Right cardiac atrium (tissue), 5 donors: ENCODE results near the gene SEM1. TPM values are rescaled to one million over a fixed set of nuclear protein-coding genes. Genes with fewer than 3 reads are reported as not detected.

ENCODE experiments used
- ATAC-seq, 2 donors: fragments of 200-7000 bp; cut with Tn5 transposase; one replicate each; pipeline versions ENCODE4 v1.8.0 to v1.9.1; 2020; ENCODE audit warnings: moderate library complexity in 2 of 2, mild to moderate bottlenecking in 1 of 2
- DNase-seq, 3 donors: peaks; one replicate each; pipeline ENCODE4 v3.0.0-alpha.2; 2020
- H3K27ac ChIP-seq: one replicate; pipeline ENCODE4 v1.5.1; 2013; ENCODE audit warnings: mild to moderate bottlenecking, low read length, control low read depth, moderate library complexity
- H3K27me3 ChIP-seq: one replicate; pipeline ENCODE4 v1.6.1; 2013; ENCODE audit not compliant: control insufficient read depth, insufficient read depth
- H3K4me1 ChIP-seq: one replicate; pipeline ENCODE4 v1.6.1; 2013; ENCODE audit warnings: low read length; ENCODE audit not compliant: control insufficient read depth, insufficient read depth
- H3K4me3 ChIP-seq: one replicate; pipeline ENCODE4 v1.5.1; 2013; ENCODE audit warnings: low read length, control low read depth
- H3K9me3 ChIP-seq: one replicate; pipeline ENCODE4 v1.6.1; 2013; ENCODE audit warnings: low read length; ENCODE audit not compliant: control insufficient read depth
- WGBS: extraction: QIAGEN DNeasy Blood & Tissue Kit; methylation state at CpG from one replicate; pipeline ENCODE4 v1.1.7; 2013; 5-methylcytosine and 5-hydroxymethylcytosine counted together
- intact Hi-C, 4 donors: fragments of 100-400 bp; cut with DNase I; formaldehyde crosslinking; loops; one replicate each; pipeline versions ENCODE4 v1.11.0 to v1.14.0; 2022 to 2023
- polyA plus RNA-seq: library from polyadenylated mRNA; stranded (reverse); fragments of 200-250 nt; gene quantifications from one replicate; pipeline ENCODE4 v1.2.3, GENCODE V29; 2013
- total RNA-seq, 4 donors: library from RNA; stranded (reverse); fragmentation: NEBNext Ultra II Directional; extraction: Animal tissue kit (Norgen Biotek cat#: 25700); gene quantifications; one replicate each; pipeline ENCODE4 v1.2.1, GENCODE V29; 2021
- donor health status: healthy with polysubstance abuse.
- donor health status: DM: no; HTN: yes; CAD: no.
- donor health status: DM: no; HTN: no; CAD: no.
- donor health status: DM: no; HTN: yes; CAD: no; lungs with severe emphysema.
- donor health status: DM: yes; HTN: yes; CAD: no.

The SEM1 gene
- total and polyA plus RNA-seq, 5 donors, result 58.3 to 131 (median 64.5) TPM

DNA sequence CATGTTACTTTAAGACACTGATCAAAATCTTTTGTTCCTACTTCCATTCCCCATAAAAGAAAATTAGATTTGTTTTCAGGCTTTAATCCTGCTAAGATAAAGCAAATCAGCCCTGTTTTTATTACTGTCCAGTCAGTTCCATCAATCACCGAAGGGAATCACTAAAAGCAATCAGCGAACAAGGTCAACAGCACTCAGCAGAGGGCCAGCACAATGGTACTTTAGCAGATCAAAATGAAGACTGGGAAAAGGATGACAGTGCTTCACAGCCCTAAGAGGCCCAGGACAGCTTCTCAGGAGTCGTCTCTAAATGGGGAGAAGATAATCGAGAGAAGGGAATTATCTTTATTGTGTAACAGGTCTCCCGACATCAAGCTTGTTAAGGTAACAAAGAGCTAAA is 32.7 kb downstream of the SEM1 start:
- Histone ChIP-seq H3K4me3 (no peak overlapping the region), H3K27me3 (no peaks in the 10 kb centered on the region), H3K4me1 (peaks cover 3% of the 10 kb centered on the region), H3K9me3 (no peaks in the 10 kb centered on the region), H3K27ac (no peak overlapping the region)
- no peak for ATAC-seq
- DNase-seq, result no peak
- intact Hi-C loops, result no loop called here
- 89% methylated on average over 5 of the region's 5 CpGs for WGBS

DNA sequence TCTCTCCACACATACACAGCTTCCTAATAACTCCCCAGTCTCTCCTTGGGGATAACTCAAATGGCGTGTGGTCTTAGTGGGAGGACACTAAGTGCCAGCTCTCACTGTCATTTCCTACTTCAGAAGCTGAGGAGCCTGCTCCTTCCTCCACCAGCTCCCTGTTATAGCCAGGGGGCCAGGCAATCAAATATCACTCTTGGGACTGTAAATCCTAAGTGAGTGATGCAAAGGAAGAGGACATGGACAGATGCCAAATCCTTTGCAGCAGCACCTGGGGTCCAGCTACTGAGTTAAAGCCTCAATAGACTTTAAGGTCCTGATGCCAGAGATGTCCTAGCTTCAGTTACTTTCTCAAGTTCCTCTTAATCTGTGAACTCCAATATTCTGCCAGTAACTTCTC is 34.1 kb downstream of the SEM1 start:
- no peak overlapping the region for H3K27ac ChIP-seq
- no peak overlapping the region for H3K4me3 ChIP-seq
- no peaks in the 10 kb centered on the region for H3K27me3 ChIP-seq
- DNase-seq (no peak), ATAC-seq (no peak)
- H3K4me1 ChIP-seq, result peaks cover 3% of the 10 kb centered on the region
- H3K9me3 ChIP-seq, result no peaks in the 10 kb centered on the region
- intact Hi-C loops, result no loop called here
- WGBS, result 72% methylated on average over 1 of the region's 1 CpG

DNA sequence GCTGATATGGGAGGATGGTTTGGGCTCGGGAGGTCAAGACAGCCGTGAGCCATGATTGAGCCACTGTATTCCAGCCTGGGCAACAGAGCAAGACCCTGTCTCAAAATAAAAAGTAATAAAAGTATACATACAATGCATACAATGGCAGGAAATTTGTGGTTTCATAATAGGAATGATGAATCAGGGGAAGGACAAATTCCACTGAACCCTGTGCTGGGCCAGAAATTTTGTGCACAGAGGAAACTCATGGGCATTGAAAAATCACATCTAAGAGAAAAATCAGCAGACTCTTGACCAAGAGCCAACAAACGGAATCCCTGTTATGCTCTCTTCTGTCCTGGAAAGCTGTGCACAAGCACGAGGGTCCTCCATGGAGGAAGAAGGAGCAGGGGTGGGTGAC is 35.1 kb downstream of the SEM1 start:
- intact Hi-C loops, result no loop called here
- Histone ChIP-seq H3K4me3 (no peak overlapping the region), H3K27me3 (no peaks in the 10 kb centered on the region), H3K27ac (no peak overlapping the region), H3K4me1 (peaks cover 3% of the 10 kb centered on the region), H3K9me3 (no peaks in the 10 kb centered on the region)
- WGBS, result 87% methylated on average over 4 of the region's 4 CpGs
- no peak for DNase-seq
- no peak for ATAC-seq

DNA sequence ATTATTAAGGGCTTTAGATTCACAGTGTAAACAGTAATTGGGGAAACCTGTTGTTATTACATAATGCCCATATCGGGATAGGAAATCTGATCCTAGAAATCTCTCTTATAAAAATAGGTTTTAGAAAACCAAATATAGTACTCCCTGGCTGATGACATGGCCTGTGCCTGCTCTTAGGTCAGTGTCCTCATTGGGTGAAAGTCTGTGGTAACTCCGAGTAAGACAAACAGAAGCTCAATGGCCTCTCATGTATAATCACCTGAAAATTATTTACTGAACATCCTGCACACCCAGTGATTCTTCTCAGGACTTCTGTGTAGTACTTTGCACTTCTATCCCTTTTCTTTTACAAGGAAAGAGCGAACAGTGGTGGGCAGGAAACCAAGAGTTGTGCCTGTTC is 37.8 kb downstream of the SEM1 start:
- DNase-seq (no peak), ATAC-seq (no peak)
- intact Hi-C loops, result no loop called here
- Histone ChIP-seq H3K27ac (no peak overlapping the region), H3K4me1 (peaks cover 3% of the 10 kb centered on the region), H3K9me3 (no peaks in the 10 kb centered on the region), H3K27me3 (no peaks in the 10 kb centered on the region), H3K4me3 (no peak overlapping the region)
- 94% methylated on average over 3 of the region's 3 CpGs for WGBS

DNA sequence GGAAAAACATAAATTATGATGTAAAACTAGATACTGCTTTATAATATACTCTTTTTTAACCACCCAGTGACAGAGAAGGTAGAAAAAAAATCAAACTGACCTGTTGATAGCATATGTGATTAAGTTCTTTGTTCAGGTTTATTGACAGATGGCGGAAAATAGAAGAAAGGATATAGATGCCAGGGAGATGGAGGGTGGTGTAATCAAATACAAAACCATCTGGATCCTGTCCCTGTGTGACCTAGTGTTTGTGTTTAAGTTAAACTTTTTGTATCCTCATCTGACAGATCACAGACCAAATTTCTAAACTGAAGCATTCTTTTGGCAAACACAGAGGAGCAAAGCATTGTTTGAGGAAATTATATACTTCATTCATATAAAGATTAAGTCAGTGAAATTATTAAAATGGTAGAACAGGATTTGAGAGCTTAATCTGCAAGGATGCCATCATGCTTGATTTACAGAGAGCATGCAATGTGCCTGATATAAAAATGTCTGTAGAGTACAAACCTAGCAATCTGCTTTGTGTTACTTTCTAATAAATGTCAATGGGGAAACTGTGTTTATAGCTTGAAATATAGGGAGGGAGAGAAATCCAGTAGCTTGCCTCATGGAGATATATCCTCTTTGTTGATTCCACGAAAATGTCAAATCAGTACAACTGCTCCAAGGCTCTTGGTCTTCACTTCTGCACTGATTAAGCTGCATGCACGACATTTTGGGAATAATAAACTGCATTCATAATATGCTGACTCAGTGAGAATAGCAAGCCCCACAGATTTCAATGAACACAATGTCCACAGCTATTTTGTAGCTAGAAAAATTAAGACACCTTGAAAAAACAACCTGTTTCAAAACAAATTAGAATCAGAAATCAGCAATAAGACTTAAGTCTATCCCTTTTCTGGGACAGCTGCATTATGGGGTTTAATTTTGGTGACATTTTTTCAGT is 39.0 kb downstream of the SEM1 start:
- H3K9me3 ChIP-seq, result no peaks in the 10 kb centered on the region
- 91% methylated on average over 3 of the region's 3 CpGs for WGBS
- no peak overlapping the region for H3K27ac ChIP-seq
- ATAC-seq, result no peak
- H3K4me3 ChIP-seq, result no peak overlapping the region
- no peak for DNase-seq
- no peaks in the 10 kb centered on the region for H3K27me3 ChIP-seq
- peaks cover 3% of the 10 kb centered on the region for H3K4me1 ChIP-seq
- intact Hi-C loops, result no loop called here

DNA sequence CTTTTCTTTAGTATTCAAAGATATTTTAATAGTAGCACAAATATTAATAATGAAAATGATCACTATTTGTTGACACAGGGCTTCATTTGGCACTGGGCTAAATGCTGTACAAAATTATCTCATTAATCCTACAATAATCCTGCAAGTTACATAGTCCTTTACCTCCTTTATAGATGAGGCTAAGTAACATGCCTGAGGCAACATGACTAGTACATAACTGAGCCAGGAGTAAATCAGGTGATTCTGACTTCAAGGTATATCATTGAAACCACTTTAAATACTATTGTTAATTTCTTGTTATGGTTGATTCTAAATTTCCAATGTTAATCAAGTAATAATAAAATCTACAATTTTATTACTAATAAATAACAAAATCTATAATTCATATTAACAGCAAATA is 39.8 kb downstream of the SEM1 start:
- Histone ChIP-seq H3K4me3 (no peak overlapping the region), H3K9me3 (no peaks in the 10 kb centered on the region), H3K27ac (no peak overlapping the region), H3K27me3 (no peaks in the 10 kb centered on the region), H3K4me1 (no peaks in the 10 kb centered on the region)
- DNase-seq (no peak), ATAC-seq (no peak)
- intact Hi-C loops, result no loop called here

DNA sequence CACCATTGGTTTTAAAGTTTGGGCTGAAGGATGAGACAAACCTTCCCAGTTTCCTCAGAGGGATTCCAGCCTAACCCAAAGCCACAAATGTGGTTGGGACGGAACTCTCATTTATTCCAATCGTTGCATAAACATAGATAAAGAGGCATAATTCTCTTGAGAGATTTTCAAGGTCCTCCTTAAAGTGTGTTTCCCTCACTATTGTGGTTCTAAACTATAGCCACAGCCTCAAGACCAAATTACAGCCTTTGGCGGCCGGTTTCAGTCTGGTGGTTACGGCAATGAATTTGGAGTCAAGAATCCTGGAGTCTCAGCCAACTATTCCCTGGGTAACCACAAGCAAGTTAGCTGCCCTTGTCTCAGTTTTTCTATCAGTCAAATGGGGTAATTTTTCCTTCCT is 42.6 kb downstream of the SEM1 start:
- no peaks in the 10 kb centered on the region for H3K4me1 ChIP-seq
- ATAC-seq (no peak), DNase-seq (no peak)
- intact Hi-C loops, result no loop called here
- no peaks in the 10 kb centered on the region for H3K27me3 ChIP-seq
- no peak overlapping the region for H3K4me3 ChIP-seq
- H3K27ac ChIP-seq, result no peak overlapping the region
- no peaks in the 10 kb centered on the region for H3K9me3 ChIP-seq
- 94% methylated on average over 5 of the region's 5 CpGs for WGBS

DNA sequence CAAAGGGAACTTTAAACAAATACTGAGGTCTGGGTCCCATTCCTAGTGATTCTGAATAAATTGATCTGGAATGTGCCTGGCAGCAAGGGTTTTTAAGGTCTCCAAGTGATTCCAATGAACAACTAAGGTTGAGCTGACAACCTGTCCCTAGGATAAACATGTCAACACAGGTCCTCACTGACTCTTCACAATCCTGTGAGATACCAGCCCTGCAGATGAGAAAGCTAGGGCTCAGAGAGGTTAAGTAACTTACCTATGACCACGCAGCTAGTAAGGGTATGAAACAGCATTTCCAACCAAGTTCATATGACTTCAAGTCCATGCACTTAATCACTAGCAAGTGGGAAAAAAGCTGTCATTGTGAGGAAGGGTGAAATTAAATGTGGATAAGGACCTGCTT is 44.0 kb downstream of the SEM1 start:
- ATAC-seq (no peak), DNase-seq (no peak)
- no peaks in the 10 kb centered on the region for H3K4me1 ChIP-seq
- no peaks in the 10 kb centered on the region for H3K27me3 ChIP-seq
- no peaks in the 10 kb centered on the region for H3K9me3 ChIP-seq
- H3K4me3 ChIP-seq, result no peak overlapping the region
- intact Hi-C loops, result no loop called here
- H3K27ac ChIP-seq, result no peak overlapping the region
- 96% methylated on average over 1 of the region's 1 CpG for WGBS

DNA sequence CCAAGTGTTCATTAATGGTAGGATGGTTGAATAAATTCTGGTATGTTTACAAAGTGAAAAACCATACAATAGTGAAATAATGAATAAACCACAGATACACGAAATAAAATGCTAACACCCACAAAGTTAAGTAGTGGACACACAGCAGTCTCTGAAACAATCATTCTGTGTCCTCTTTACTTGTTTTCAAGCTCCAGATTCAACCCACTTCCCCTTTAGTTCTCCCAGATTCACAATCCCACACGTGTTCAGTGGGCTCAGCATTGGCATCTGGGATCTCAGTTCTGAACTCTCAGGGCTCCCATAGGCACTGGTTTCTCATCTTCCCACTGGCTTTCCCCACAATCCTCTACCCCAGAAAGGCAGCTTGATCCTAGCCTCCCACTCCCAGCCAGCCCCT is 44.9 kb downstream of the SEM1 start:
- Histone ChIP-seq H3K9me3 (no peaks in the 10 kb centered on the region), H3K27me3 (no peaks in the 10 kb centered on the region), H3K4me3 (no peak overlapping the region), H3K4me1 (no peaks in the 10 kb centered on the region), H3K27ac (no peak overlapping the region)
- WGBS, result 83% methylated on average over 2 of the region's 2 CpGs
- no peak for ATAC-seq
- intact Hi-C loops, result no loop called here
- no peak for DNase-seq

DNA sequence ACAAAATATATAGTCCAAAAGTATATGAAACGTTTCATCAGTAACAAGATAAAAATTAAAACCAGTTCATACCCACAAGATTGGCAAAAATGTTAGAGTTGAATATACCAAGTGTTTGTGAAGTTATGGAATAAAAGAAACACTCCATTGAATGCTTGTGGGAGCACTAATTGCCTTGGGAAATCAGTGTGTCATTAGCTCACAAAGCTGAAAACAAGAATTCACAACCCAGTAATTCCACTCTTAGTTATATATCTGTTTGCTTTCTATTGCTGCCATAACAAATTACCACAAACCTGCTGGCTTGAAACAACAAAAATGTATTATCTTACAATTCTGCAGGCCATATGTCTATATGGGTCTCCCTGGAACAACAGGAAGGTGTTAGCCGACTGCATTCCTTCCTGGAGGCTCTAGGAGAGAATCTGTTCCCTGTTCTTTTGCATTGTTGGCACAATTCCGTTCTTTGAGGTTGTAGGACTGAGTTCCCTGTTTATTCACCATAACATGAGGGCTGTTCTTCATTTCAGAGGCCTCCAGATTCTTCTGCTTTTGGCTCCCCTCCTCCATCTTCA is 45.7 kb downstream of the SEM1 start:
- Histone ChIP-seq H3K9me3 (no peaks in the 10 kb centered on the region), H3K4me3 (no peak overlapping the region), H3K27me3 (no peaks in the 10 kb centered on the region), H3K27ac (no peak overlapping the region), H3K4me1 (no peaks in the 10 kb centered on the region)
- ATAC-seq, result no peak
- 77% methylated on average over 3 of the region's 3 CpGs for WGBS
- DNase-seq, result no peak
- intact Hi-C loops, result no loop called here

DNA sequence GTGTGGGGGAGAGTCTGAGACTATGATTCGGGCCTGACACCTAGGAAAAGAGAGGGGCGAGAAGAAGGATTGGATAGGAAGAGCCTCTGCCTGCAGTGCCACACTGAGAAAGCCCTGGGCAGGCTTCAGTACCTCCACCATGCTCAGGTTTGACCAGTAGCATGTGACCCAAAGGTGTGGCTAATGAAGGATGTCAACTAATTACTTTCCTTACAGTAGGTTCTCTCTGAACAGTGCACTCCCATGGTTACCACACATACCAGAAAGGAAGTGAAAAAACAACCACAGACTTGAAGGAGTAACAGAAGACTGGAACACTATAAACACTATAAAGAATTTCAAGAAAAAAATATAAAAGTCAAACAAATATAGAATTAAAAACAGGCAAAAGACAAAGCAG is 46.2 kb downstream of the SEM1 start:
- Histone ChIP-seq H3K27me3 (no peaks in the 10 kb centered on the region), H3K4me3 (no peak overlapping the region), H3K9me3 (no peaks in the 10 kb centered on the region), H3K4me1 (no peaks in the 10 kb centered on the region), H3K27ac (no peak overlapping the region)
- intact Hi-C loops, result no loop called here
- ATAC-seq, result no peak
- no peak for DNase-seq
- 97% methylated on average over 2 of the region's 2 CpGs for WGBS
